Kidney (tissue), 14 donors: Measurements from ENCODE around the gene PALLD. TPM values are rescaled to one million over a fixed set of nuclear protein-coding genes. Genes with fewer than 3 reads are reported as not detected.
"Not testable (repeated sequence)": the region's sequence is repeated elsewhere in the genome, so short reads cannot be mapped to it uniquely, and the experiment has no call there.

Source experiments
- DNase-seq, 5 donors: peaks; one replicate each; pipeline ENCODE4 v3.0.0-alpha.2; 2013 to 2020
- FAIRE-seq: peaks from 2 replicates; lab custom pipeline; 2012; peaks lifted over from hg19 to GRCh38; lab: Jason Lieb, UNC
- H3K27ac ChIP-seq, 2 donors: one replicate each; pipeline ENCODE4 v1.7.0; 2013; ENCODE audit warnings: low read depth in 2 of 2, low read length in 2 of 2, inconsistent platforms in 1 of 2
- H3K27me3 ChIP-seq: one replicate; pipeline ENCODE4 v1.7.1; 2013; ENCODE audit warnings: low read length, inconsistent platforms; ENCODE audit not compliant: control insufficient read depth, insufficient read depth
- H3K36me3 ChIP-seq, 3 donors: one replicate each; pipeline versions ENCODE4 v1.7.0 to v1.7.1; 2013; ENCODE audit warnings: low read length in 3 of 3, control low read depth in 1 of 3, inconsistent platforms in 1 of 3; ENCODE audit not compliant: insufficient read depth in 3 of 3, control insufficient read depth in 2 of 3
- H3K4me1 ChIP-seq, 3 donors: one replicate each; pipeline versions ENCODE4 v1.7.0 to v1.7.1; 2013; ENCODE audit warnings: low read length in 3 of 3, inconsistent platforms in 1 of 3, low read depth in 1 of 3; ENCODE audit not compliant: control insufficient read depth in 2 of 3, insufficient read depth in 2 of 3
- H3K4me3 ChIP-seq, 3 donors: one replicate each; pipeline versions ENCODE4 v1.7.0 to v1.8.1; 2013; ENCODE audit warnings: low read length in 3 of 3, control low read depth in 1 of 3, inconsistent platforms in 1 of 3
- H3K9ac ChIP-seq, 3 donors: one replicate each; pipeline versions ENCODE4 v1.7.0 to v1.7.1; 2013; ENCODE audit warnings: low read length in 3 of 3, control low read depth in 1 of 3, inconsistent platforms in 1 of 3
- H3K9me3 ChIP-seq, 3 donors: one replicate each; pipeline versions ENCODE4 v1.7.0 to v1.7.1; 2013; ENCODE audit warnings: low read length in 3 of 3, control low read depth in 1 of 3, inconsistent platforms in 1 of 3; ENCODE audit not compliant: control insufficient read depth in 2 of 3, insufficient read depth in 1 of 3
- intact Hi-C: fragments of 100-400 bp; cut with DNase I; formaldehyde crosslinking; loops from one replicate; pipeline ENCODE4 v1.11.1; 2022
- polyA plus RNA-seq: library from polyadenylated mRNA; stranded (reverse); fragments of 350-450 nt; fragmentation: Illumina TruSeq; extraction: RNeasy Lipid Tissue Mini Kit (QIAGEN cat#74804); gene quantifications from one replicate; pipeline ENCODE4 v1.2.3, GENCODE V29; 2014; ENCODE audit warnings: low read depth, low replicate concordance; ENCODE audit not compliant: insufficient read depth
- total RNA-seq: library from RNA; stranded (reverse); fragmentation: NEBNext Ultra II Directional; extraction: Animal tissue kit (Norgen Biotek cat#: 25700); gene quantifications from one replicate; pipeline ENCODE4 v1.2.1, GENCODE V29; 2021
- TF ChIP-seq, protein P1 (sequence below): IDR thresholded peaks from 3 replicates; pipeline ENCODE4 v1.5.1; 2012; ENCODE audit warnings: mild to moderate bottlenecking, moderate library complexity, borderline replicate concordance; ENCODE audit not compliant: insufficient read depth; ENCODE audit errors: extremely low read depth
- donor health status: control.
- donor health status: control.
- donor health status: control.
- donor health status: control.
- donor health status: control.
- donor health status: DM: yes; HTN: yes; CAD: no.
- donor health status: Normal renal cell carcinoma (clear cell type).

PALLD gene
- total and polyA plus RNA-seq, 2 donors from 2014 or later: 43.4 to 120 TPM

DNA sequence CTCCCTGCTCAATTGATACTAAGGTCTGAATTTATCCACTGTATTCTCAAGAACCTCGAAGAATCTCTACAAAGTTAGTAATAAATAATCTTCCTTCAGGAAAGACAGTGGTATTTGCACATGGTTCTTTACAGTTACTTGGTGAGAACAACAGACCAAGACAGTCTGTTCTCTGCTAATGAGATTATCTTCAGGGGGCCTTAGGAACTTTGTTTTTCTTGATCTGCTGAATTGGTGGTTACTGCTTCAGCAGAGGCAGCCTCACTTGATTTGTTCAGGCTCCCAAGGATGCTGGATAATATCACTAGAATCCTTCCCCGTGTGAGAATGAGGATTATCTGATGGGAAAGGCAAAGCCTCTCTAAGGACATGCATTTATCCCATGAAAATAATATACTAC is 448.4 kb downstream of the PALLD start:
- H3K36me3 ChIP-seq: no peaks in the 10 kb centered on the region
- intact Hi-C loops: no loop called here
- FAIRE-seq (no peak), DNase-seq (no peak)
- no peak overlapping the region for H3K27ac ChIP-seq
- no peak overlapping the region for H3K9ac ChIP-seq
- TF ChIP-seq, protein P1, sequence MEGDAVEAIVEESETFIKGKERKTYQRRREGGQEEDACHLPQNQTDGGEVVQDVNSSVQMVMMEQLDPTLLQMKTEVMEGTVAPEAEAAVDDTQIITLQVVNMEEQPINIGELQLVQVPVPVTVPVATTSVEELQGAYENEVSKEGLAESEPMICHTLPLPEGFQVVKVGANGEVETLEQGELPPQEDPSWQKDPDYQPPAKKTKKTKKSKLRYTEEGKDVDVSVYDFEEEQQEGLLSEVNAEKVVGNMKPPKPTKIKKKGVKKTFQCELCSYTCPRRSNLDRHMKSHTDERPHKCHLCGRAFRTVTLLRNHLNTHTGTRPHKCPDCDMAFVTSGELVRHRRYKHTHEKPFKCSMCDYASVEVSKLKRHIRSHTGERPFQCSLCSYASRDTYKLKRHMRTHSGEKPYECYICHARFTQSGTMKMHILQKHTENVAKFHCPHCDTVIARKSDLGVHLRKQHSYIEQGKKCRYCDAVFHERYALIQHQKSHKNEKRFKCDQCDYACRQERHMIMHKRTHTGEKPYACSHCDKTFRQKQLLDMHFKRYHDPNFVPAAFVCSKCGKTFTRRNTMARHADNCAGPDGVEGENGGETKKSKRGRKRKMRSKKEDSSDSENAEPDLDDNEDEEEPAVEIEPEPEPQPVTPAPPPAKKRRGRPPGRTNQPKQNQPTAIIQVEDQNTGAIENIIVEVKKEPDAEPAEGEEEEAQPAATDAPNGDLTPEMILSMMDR: no peak
- H3K4me1 ChIP-seq: no peaks in the 10 kb centered on the region
- H3K9me3 ChIP-seq: no peaks in the 10 kb centered on the region
- no peak overlapping the region for H3K4me3 ChIP-seq
- H3K27me3 ChIP-seq: no peaks in the 10 kb centered on the region

DNA sequence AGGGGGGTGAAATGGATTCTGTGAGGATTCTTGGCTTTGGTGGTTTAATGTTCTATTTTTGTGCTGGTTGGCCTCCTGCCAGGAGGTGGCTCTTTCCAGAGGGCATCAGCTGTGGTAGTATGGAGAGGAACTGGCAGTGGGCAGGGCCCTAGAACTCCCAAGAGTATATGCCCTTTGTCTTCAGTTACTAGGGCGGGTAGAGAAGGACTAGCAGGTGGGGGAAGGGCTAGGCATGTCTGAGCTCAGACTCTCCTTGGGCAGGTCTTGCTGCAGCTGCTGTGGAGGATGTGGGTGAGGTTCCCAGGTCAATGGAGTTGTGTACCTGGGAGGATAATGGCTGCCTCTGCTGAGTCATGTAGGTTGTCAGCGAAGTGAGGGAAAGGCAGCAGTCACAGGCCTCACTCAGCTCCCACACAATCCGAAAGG is 456.0 kb downstream of the PALLD start:
- H3K36me3 ChIP-seq, intact Hi-C loops, H3K9me3 ChIP-seq, H3K27me3 ChIP-seq, H3K27ac ChIP-seq, FAIRE-seq, H3K9ac ChIP-seq, H3K4me1 ChIP-seq, DNase-seq, H3K4me3 ChIP-seq: not testable (repeated sequence)

DNA sequence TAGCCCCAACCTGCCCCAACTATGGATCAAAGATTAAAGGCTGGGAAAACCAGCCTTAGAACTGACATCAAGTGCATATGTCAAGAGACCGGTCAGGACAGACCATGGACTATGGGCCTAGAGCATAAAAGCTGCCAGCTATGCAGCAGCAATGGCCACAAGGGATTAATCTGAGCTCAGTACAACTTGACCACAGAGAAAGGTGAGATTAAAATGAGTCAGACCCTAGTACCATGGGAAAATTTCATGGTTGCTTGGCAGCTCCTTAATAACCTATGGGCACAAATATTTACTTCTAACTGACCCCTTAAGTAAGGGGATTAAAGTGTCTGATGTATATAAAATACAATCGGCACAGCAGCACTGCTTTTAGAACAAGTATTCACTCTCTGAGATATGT is 458.8 kb downstream of the PALLD start:
- Histone ChIP-seq H3K27me3 (no peaks in the 10 kb centered on the region), H3K9ac (no peak overlapping the region), H3K9me3 (no peaks in the 10 kb centered on the region), H3K4me1 (no peaks in the 10 kb centered on the region), H3K27ac (no peak overlapping the region), H3K36me3 (no peaks in the 10 kb centered on the region), H3K4me3 (no peak overlapping the region)
- DNase-seq: no peak
- FAIRE-seq: no peak
- TF ChIP-seq, protein P1: no peak
- intact Hi-C loops: no loop called here

DNA sequence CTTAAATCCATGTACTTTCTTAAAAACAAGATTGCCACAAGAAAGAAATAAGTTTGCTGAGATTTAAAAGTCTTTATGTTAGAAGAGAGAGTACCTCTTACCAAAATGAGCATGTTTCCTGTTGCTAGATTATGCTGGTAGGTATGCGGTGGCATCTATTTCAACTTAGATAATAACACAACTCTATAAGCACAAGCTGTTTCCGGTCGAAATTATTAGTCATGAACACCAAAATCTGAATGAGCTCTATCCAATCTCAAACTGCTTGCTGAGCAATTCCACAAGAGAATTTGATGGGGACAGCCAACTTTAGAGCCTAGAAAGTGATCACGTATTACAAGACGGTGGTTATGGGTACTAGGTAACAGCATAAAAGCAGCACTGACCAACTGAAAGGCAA is 463.9 kb downstream of the PALLD start:
- Histone ChIP-seq H3K4me3 (no peak overlapping the region), H3K27ac (no peak overlapping the region), H3K27me3 (no peaks in the 10 kb centered on the region), H3K4me1 (no peaks in the 10 kb centered on the region), H3K9me3 (no peaks in the 10 kb centered on the region), H3K36me3 (no peaks in the 10 kb centered on the region), H3K9ac (no peak overlapping the region)
- intact Hi-C loops: no loop called here
- TF ChIP-seq, protein P1: no peak
- FAIRE-seq (no peak), DNase-seq (no peak)
